ENCODE results near the gene RTEL1.

Gene RTEL1

GRCh38 chr20:63657937-63658748 lies at the start of gene RTEL1:
Gene RTEL1 (plus strand): TSS chr20:63658312. CDS start chr20:63659403, 1,091 bp downstream.
- peak; percentile 96 for ATAC-seq
- no peak for TF ChIP-seq TCF4 (CRISPR knock-in tag; IDR thresholded peaks at IDR 0.05; ENCODE audit: borderline replicate concordance)
- TF ChIP-seq ARNTL (CRISPR knock-in tag; IDR thresholded peaks at IDR 0.05; ENCODE audit: borderline replicate concordance, low read depth) = no peak
- TF ChIP-seq PPARA (CRISPR knock-in tag; IDR thresholded peaks at IDR 0.05; ENCODE audit: borderline replicate concordance) = no peak
- no peak for TF ChIP-seq ZNF70 (CRISPR knock-in tag; IDR thresholded peaks at IDR 0.05)
- no peak for TF ChIP-seq ISL1 (CRISPR knock-in tag; IDR thresholded peaks at IDR 0.05)
- no peak for TF ChIP-seq ZC3H10 (CRISPR knock-in tag; IDR thresholded peaks at IDR 0.05)
- TF ChIP-seq TSHZ2 (CRISPR knock-in tag; IDR thresholded peaks at IDR 0.05) = no peak
- no peak for TF ChIP-seq SNAI2 (CRISPR knock-in tag; IDR thresholded peaks at IDR 0.05)
- no peak for TF ChIP-seq POU6F1 (CRISPR knock-in tag; IDR thresholded peaks at IDR 0.05; ENCODE audit: borderline replicate concordance, low read depth)
- no peak for TF ChIP-seq RARB (CRISPR knock-in tag; IDR thresholded peaks at IDR 0.05)
- TF ChIP-seq ZFP3 (CRISPR knock-in tag; IDR thresholded peaks at IDR 0.05) = no peak
- no peak for TF ChIP-seq GLIS3 (CRISPR knock-in tag; IDR thresholded peaks at IDR 0.05)
- no peak for TF ChIP-seq ZNF8 (CRISPR knock-in tag; IDR thresholded peaks at IDR 0.05)
- no peak for TF ChIP-seq ZNF565 (CRISPR knock-in tag; conservative IDR thresholded peaks at IDR 0.05; ENCODE audit: low read depth)
- TF ChIP-seq CREB5 (CRISPR knock-in tag; IDR thresholded peaks at IDR 0.05; ENCODE audit: low read depth) = no peak
- TF ChIP-seq ESRRG (CRISPR knock-in tag; IDR thresholded peaks at IDR 0.05) = no peak
- no peak for TF ChIP-seq OSR1 (CRISPR knock-in tag; IDR thresholded peaks at IDR 0.05)
- TF ChIP-seq, protein P1, sequence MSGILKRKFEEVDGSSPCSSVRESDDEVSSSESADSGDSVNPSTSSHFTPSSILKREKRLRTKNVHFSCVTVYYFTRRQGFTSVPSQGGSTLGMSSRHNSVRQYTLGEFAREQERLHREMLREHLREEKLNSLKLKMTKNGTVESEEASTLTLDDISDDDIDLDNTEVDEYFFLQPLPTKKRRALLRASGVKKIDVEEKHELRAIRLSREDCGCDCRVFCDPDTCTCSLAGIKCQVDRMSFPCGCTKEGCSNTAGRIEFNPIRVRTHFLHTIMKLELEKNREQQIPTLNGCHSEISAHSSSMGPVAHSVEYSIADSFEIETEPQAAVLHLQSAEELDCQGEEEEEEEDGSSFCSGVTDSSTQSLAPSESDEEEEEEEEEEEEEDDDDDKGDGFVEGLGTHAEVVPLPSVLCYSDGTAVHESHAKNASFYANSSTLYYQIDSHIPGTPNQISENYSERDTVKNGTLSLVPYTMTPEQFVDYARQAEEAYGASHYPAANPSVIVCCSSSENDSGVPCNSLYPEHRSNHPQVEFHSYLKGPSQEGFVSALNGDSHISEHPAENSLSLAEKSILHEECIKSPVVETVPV (CRISPR knock-in tag; IDR thresholded peaks at IDR 0.05) = no peak

DNA sequence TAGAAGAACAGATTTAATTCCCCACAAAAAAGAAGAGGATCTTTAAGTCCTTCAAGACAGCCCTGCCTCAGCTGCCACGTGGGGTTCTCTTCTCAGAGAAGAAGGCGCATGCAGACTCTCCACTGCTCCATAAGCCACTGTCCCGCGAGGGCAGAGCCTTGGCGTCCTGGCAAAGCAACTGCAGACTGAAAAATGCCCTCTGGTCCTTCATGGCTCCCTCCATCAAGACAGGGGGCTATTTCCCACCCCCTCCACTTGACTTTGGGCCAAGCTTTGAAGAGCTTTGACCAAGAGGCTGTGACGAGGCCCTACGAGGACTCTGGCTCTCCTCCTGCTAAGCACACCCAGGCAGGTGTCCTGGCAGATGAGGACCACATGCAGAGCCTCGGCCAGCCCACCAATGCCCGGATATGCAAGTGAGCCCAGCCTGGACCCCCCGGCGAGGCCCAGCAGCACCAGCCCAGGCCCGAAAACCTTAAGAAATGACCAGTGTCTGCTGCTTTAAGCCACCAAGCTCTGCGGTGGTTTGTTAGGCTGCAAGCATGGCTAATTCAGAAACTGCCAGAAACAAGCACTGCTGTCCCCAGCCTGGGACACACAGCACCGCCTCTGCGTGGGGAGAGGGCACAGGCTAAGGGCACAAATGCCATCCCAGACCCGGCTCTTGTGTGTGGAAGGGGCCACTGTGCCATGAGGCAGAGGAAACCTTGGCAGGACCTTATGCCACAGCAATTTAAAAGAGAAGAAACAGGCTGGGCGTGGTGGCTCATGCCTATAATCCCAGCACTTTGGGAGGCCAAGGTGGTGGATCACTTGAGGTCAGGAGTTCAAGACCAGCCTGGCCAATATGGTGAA lies 47.3 kb upstream of the RTEL1 start:
- TF ChIP-seq GLIS3 (CRISPR knock-in tag; IDR thresholded peaks at IDR 0.05) = no peak

GRCh38 chr20:63611646-63612045 lies 46.5 kb upstream of the RTEL1 start:
- no peak for TF ChIP-seq ZFP3 (CRISPR knock-in tag; IDR thresholded peaks at IDR 0.05)

More for the DNA sequence above, 47.3 kb upstream of the RTEL1 start:
- no peak for ATAC-seq

DNA sequence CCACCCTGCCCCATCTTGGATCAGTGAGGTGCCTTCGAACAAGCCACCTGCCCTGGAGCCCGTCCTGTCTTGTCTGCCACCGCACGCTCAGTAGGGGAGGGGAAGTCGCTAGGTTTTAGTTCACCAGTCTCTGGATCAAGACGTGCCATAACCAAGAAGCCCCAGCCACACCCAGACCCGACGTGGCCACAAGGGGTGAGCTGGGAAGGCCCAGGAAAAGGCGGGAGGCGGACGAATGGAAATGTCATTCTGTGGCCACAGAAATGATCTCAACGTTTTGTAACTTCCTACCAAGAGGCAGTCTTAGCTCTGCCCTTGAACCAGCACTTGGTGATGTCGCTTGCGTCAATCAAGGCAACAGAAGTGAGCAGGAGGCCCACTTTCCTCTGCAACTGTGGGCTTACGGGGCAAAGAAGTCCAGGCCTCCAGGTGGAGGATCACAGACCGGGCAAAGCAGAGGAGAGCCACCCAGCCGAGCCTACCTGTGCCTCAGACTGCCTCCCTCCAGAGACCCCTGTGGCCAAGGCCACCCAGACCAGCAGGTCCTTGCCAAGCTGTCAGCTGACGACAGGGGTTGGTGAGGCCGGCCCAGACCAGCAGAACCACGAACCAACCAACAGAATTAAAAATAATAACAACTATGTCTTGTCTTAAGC lies 45.7 kb upstream of the RTEL1 start:
- ATAC-seq = no peak
- TF ChIP-seq PPARA (CRISPR knock-in tag; IDR thresholded peaks at IDR 0.05; ENCODE audit: borderline replicate concordance) (no peak), ISL1 (CRISPR knock-in tag; IDR thresholded peaks at IDR 0.05) (no peak), ZFP3 (CRISPR knock-in tag; IDR thresholded peaks at IDR 0.05) (no peak), ESRRG (CRISPR knock-in tag; IDR thresholded peaks at IDR 0.05) (no peak), BACH2 (CRISPR knock-in tag; IDR thresholded peaks at IDR 0.05; ENCODE audit: borderline replicate concordance) (no peak), TSHZ2 (CRISPR knock-in tag; IDR thresholded peaks at IDR 0.05) (no peak), OSR1 (CRISPR knock-in tag; IDR thresholded peaks at IDR 0.05) (no peak), ZNF8 (CRISPR knock-in tag; IDR thresholded peaks at IDR 0.05) (no peak), SNAI2 (CRISPR knock-in tag; IDR thresholded peaks at IDR 0.05) (no peak)
- TF ChIP-seq, protein P2, sequence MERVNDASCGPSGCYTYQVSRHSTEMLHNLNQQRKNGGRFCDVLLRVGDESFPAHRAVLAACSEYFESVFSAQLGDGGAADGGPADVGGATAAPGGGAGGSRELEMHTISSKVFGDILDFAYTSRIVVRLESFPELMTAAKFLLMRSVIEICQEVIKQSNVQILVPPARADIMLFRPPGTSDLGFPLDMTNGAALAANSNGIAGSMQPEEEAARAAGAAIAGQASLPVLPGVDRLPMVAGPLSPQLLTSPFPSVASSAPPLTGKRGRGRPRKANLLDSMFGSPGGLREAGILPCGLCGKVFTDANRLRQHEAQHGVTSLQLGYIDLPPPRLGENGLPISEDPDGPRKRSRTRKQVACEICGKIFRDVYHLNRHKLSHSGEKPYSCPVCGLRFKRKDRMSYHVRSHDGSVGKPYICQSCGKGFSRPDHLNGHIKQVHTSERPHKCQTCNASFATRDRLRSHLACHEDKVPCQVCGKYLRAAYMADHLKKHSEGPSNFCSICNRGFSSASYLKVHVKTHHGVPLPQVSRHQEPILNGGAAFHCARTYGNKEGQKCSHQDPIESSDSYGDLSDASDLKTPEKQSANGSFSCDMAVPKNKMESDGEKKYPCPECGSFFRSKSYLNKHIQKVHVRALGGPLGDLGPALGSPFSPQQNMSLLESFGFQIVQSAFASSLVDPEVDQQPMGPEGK (CRISPR knock-in tag; IDR thresholded peaks at IDR 0.05; ENCODE audit: borderline replicate concordance) = no peak

More at GRCh38 chr20:63611646-63612045, 46.5 kb upstream of the RTEL1 start:
- no peak for ATAC-seq

Measured in SK-N-SH treated with all-trans-retinoic acid at 6 μM for 48 hours (cell line).